DND-41 (cell line): ENCODE measurements around the gene GPC4.

Source experiments
- CTCF ChIP-seq: IDR thresholded peaks from 2 replicates; pipeline ENCODE4 v1.5.1; 2012; ENCODE audit warnings: borderline replicate concordance, low read length, moderate library complexity, mild to moderate bottlenecking; ENCODE audit not compliant: poor library complexity, severe bottlenecking; ENCODE audit errors: extremely low read depth
- EZH2 ChIP-seq: IDR thresholded peaks from 3 replicates; pipeline ENCODE4 v1.6.1; 2012; ENCODE audit warnings: borderline replicate concordance, low read depth, mild to moderate bottlenecking, moderate library complexity, low read length, inconsistent platforms; ENCODE audit not compliant: severe bottlenecking

- TF ChIP-seq CTCF (no peak), EZH2 (no peak)
Observed at GRCh38 chrX:133308499-133308897, 106.8 kb downstream of the GPC4 start.
